GM12872 (cell line): ENCODE measurements around the gene AKT3.

Experiments
- CTCF ChIP-seq: IDR thresholded peaks from 3 replicates; pipeline ENCODE4 v1.5.1; 2011; ENCODE audit warnings: low read depth, mild to moderate bottlenecking, low read length, moderate library complexity; ENCODE audit not compliant: insufficient read depth

The AKT3 gene

GRCh38 chr1:243850202-243850451, at the start of gene AKT3:
Gene AKT3, minus strand, starts transcription at chr1:243850243. Its CDS starts 7,073 bp downstream, at chr1:243843170.
- no peak for TF ChIP-seq CTCF

DNA sequence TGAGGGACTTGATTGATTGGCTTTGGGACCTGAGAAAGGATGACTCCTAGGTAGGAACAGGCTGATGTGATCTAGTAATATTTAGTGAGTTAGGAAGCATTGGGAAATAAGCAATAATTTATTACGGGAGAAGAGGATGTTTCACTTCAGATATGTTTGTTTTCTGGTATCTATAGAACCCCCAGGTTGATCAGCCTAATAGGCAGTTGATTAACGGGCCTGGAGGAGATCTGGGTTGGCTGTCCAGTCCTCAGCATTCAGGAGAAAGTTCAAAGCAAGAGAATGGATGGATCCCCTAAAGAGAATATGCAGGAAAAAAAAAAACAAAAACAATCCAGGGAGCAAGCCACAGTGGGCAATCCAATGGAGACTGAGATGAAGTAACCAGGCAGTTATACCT, 48.2 kb upstream of the AKT3 start:
- no peak for TF ChIP-seq CTCF

- no peak for TF ChIP-seq CTCF
These were observed 46.3 kb upstream of the AKT3 start for GRCh38 chr1:243896313-243896712.

- TF ChIP-seq CTCF: no peak
These were observed 42.4 kb upstream of the AKT3 start for GRCh38 chr1:243892456-243892855.

GRCh38 chr1:243890576-243890975, 40.5 kb upstream of the AKT3 start:
- TF ChIP-seq CTCF: no peak

DNA sequence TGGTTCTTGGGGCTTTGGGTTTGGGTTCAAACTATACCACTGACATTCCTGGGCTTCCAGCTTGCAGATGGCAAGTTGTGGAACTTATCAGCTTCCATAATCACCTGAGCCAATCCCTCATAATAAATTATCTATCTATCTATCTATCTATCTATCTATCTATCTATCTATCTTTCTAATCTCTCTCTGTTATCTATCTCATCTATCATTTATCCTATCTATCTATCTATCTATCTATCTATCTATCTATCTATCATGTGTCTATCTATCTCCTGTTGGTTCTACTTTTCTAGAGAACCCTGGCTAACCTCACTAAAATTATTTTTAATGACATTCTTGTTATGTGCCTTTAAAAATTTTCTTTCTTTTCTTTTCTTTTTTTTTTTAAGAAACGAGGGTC, 35.8 kb upstream of the AKT3 start:
- TF ChIP-seq CTCF: no peak

GRCh38 chr1:243884603-243885002, 34.6 kb upstream of the AKT3 start:
- no peak for TF ChIP-seq CTCF

GRCh38 chr1:243883551-243883950, 33.5 kb upstream of the AKT3 start:
- TF ChIP-seq CTCF: no peak
